HepG2 (cell line): ENCODE measurements around the gene TSEN34.

Experiments
- ATF1 ChIP-seq: IDR thresholded peaks from 2 replicates; pipeline ENCODE4 v1.6.1; 2016; ENCODE audit warnings: mild to moderate bottlenecking, control low read depth
- FOXA1 ChIP-seq, 2 experiments: fragments of 450-650 bp in 1 of 2; sonication (generic) in 1 of 2; formaldehyde crosslinking in 1 of 2; IDR thresholded peaks; 2 replicates each; pipeline versions ENCODE4 v1.4.0 to v1.6.1; 2016 to 2020; ENCODE audit warnings: missing genetic modification reagents in 1 of 2
- GABPA ChIP-seq, 2 experiments: IDR thresholded peaks; 2 replicates each; pipeline ENCODE4 v1.6.1; 2011 to 2016; ENCODE audit warnings: low read depth in 2 of 2, low read length in 1 of 2, missing biosample characterization in 1 of 2, missing genetic modification characterization in 1 of 2
- HNF4G ChIP-seq, 2 experiments: sonication (generic) in 1 of 2; formaldehyde crosslinking in 1 of 2; IDR thresholded peaks; 2 replicates each; pipeline versions ENCODE4 v1.4.0 to v1.6.1; 2011 to 2020; ENCODE audit warnings: borderline replicate concordance in 2 of 2, low read depth in 2 of 2, mild to moderate bottlenecking in 2 of 2, low read length in 1 of 2, missing genetic modification reagents in 1 of 2, moderate library complexity in 1 of 2
- HOXA5 ChIP-seq: sonication (generic); formaldehyde crosslinking; IDR thresholded peaks from 2 replicates; pipeline ENCODE4 v1.4.0; 2020; ENCODE audit warnings: missing genetic modification reagents
- MXD3 ChIP-seq: IDR thresholded peaks from 2 replicates; pipeline ENCODE4 v1.6.1; 2016; ENCODE audit warnings: mild to moderate bottlenecking, missing biosample characterization, missing genetic modification reagents
- SCMH1 ChIP-seq: sonication (generic); formaldehyde crosslinking; IDR thresholded peaks from 2 replicates; pipeline ENCODE4 v1.9.0; 2021; ENCODE audit warnings: missing genetic modification reagents, mild to moderate bottlenecking, borderline replicate concordance
- TAF1 ChIP-seq: sonication (generic); formaldehyde crosslinking; IDR thresholded peaks from 2 replicates; pipeline ENCODE4 v1.4.0; 2020; ENCODE audit warnings: missing genetic modification reagents
- ZNF609 ChIP-seq: sonication (generic); formaldehyde crosslinking; IDR thresholded peaks from 2 replicates; pipeline ENCODE4 v1.4.0; 2020; ENCODE audit warnings: mild to moderate bottlenecking, missing genetic modification reagents, borderline replicate concordance

GRCh38 chr19:54162241-54162805, 28.8 kb upstream of the TSEN34 start:
- TF ChIP-seq HOXA5, result no peak
- no peak for TF ChIP-seq TAF1
- no peak for TF ChIP-seq SCMH1 (CRISPR knock-in tag)
- no peak for TF ChIP-seq HNF4G (IDR thresholded peaks at IDR 0.05; ENCODE audit: borderline replicate concordance, low read depth, low read length)
- TF ChIP-seq HNF4G (CRISPR knock-in tag; IDR thresholded peaks at IDR 0.05; ENCODE audit: borderline replicate concordance, low read depth), result no peak
- TF ChIP-seq MXD3 (CRISPR knock-in tag), result no peak
- no peak for TF ChIP-seq GABPA (IDR thresholded peaks at IDR 0.05; ENCODE audit: low read depth, low read length)
- TF ChIP-seq GABPA (CRISPR knock-in tag; IDR thresholded peaks at IDR 0.05; ENCODE audit: low read depth), result no peak
- TF ChIP-seq ZNF609, result no peak
- no peak for TF ChIP-seq FOXA1 (IDR thresholded peaks at IDR 0.05)
- TF ChIP-seq FOXA1 (CRISPR knock-in tag; IDR thresholded peaks at IDR 0.05), result no peak
- TF ChIP-seq ATF1 (CRISPR knock-in tag), result no peak
